Neural cell (in vitro differentiated cells): ENCODE data around the gene FSTL3.

Source experiments
- EP300 ChIP-seq: fragments of 450-650 bp; conservative IDR thresholded peaks from 2 replicates; pipeline ENCODE4 v1.6.1; 2014; ENCODE audit warnings: antibody characterized with exemption, mild to moderate bottlenecking, moderate library complexity; ENCODE audit not compliant: poor library complexity, severe bottlenecking
- EZH2 ChIP-seq: fragments of 200-600, 300-800 bp; shearing (Covaris generic), sonication (generic); IDR thresholded peaks from 2 replicates; pipeline ENCODE4 v1.6.1; 2014; ENCODE audit warnings: antibody characterized with exemption, low read length, borderline replicate concordance, mild to moderate bottlenecking; ENCODE audit not compliant: insufficient read depth, poor library complexity, severe bottlenecking
- POLR2AphosphoS5 ChIP-seq: IDR thresholded peaks from 2 replicates; pipeline ENCODE4 v1.6.1; 2012
- RAD21 ChIP-seq: fragments of 450-650 bp; conservative IDR thresholded peaks from 2 replicates; pipeline ENCODE4 v1.6.1; 2014; ENCODE audit warnings: antibody characterized with exemption, mild to moderate bottlenecking, moderate library complexity
- SMC3 ChIP-seq: fragments of 450-650 bp; conservative IDR thresholded peaks from 2 replicates; pipeline ENCODE4 v1.6.1; 2014; ENCODE audit warnings: antibody characterized with exemption, mild to moderate bottlenecking, moderate library complexity; ENCODE audit not compliant: poor library complexity
- TAF1 ChIP-seq: IDR thresholded peaks from 2 replicates; pipeline ENCODE4 v1.6.1; 2012; ENCODE audit warnings: low read depth
- TF ChIP-seq, protein P1 (sequence below): IDR thresholded peaks from 2 replicates; pipeline ENCODE4 v1.6.1; 2012; ENCODE audit warnings: borderline replicate concordance
- TF ChIP-seq, protein P2 (sequence below): fragments of 450-650 bp; IDR thresholded peaks from 2 replicates; pipeline ENCODE4 v1.5.1; 2014; ENCODE audit warnings: antibody characterized with exemption, mild to moderate bottlenecking, moderate library complexity; ENCODE audit not compliant: poor library complexity, severe bottlenecking

DNA sequence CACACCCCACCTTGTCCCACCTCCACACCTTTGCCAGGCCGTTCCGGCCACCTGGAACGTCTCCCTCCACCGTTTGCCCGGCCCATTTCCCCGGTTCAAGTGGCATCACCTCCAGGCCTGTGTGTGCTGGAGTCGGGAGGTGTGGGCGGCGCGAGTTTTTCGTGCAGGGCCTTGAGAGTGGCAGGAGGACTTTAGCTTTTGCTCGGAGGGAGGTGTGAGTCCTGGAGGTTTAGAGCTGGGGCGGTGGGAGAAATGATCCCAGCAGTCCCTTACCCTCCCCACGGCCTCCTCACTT is 28.2 kb downstream of the FSTL3 start:
- TF ChIP-seq, protein P1, sequence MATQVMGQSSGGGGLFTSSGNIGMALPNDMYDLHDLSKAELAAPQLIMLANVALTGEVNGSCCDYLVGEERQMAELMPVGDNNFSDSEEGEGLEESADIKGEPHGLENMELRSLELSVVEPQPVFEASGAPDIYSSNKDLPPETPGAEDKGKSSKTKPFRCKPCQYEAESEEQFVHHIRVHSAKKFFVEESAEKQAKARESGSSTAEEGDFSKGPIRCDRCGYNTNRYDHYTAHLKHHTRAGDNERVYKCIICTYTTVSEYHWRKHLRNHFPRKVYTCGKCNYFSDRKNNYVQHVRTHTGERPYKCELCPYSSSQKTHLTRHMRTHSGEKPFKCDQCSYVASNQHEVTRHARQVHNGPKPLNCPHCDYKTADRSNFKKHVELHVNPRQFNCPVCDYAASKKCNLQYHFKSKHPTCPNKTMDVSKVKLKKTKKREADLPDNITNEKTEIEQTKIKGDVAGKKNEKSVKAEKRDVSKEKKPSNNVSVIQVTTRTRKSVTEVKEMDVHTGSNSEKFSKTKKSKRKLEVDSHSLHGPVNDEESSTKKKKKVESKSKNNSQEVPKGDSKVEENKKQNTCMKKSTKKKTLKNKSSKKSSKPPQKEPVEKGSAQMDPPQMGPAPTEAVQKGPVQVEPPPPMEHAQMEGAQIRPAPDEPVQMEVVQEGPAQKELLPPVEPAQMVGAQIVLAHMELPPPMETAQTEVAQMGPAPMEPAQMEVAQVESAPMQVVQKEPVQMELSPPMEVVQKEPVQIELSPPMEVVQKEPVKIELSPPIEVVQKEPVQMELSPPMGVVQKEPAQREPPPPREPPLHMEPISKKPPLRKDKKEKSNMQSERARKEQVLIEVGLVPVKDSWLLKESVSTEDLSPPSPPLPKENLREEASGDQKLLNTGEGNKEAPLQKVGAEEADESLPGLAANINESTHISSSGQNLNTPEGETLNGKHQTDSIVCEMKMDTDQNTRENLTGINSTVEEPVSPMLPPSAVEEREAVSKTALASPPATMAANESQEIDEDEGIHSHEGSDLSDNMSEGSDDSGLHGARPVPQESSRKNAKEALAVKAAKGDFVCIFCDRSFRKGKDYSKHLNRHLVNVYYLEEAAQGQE: no peak
- TF ChIP-seq, protein P2, sequence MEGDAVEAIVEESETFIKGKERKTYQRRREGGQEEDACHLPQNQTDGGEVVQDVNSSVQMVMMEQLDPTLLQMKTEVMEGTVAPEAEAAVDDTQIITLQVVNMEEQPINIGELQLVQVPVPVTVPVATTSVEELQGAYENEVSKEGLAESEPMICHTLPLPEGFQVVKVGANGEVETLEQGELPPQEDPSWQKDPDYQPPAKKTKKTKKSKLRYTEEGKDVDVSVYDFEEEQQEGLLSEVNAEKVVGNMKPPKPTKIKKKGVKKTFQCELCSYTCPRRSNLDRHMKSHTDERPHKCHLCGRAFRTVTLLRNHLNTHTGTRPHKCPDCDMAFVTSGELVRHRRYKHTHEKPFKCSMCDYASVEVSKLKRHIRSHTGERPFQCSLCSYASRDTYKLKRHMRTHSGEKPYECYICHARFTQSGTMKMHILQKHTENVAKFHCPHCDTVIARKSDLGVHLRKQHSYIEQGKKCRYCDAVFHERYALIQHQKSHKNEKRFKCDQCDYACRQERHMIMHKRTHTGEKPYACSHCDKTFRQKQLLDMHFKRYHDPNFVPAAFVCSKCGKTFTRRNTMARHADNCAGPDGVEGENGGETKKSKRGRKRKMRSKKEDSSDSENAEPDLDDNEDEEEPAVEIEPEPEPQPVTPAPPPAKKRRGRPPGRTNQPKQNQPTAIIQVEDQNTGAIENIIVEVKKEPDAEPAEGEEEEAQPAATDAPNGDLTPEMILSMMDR: no peak
- TF ChIP-seq EZH2: no peak
- no peak for TF ChIP-seq POLR2AphosphoS5
- no peak for TF ChIP-seq TAF1
- no peak for TF ChIP-seq RAD21
- TF ChIP-seq EP300: no peak
- no peak for TF ChIP-seq SMC3
